Trophoblast cell (in vitro differentiated cells and primary cell): ENCODE measurements around the gene RBM38.
"Not testable (repeated sequence)": the region's sequence is repeated elsewhere in the genome, so short reads cannot be mapped to it uniquely, and the experiment has no call there.

Source experiments
- DNase-seq, 2 donors: peaks; one replicate each; pipeline ENCODE4 v3.0.0-alpha.2; 2016
- H2AFZ ChIP-seq: 2 replicates; pipeline ENCODE4 v1.6.1; 2013; ENCODE audit warnings: low read length, moderate library complexity, mild to moderate bottlenecking; ENCODE audit not compliant: insufficient read depth, poor library complexity
- H2AK5ac ChIP-seq: 2 replicates; pipeline ENCODE4 v1.6.1; 2013; ENCODE audit warnings: mild to moderate bottlenecking, low read length
- H2BK120ac ChIP-seq: 2 replicates; pipeline ENCODE4 v1.6.1; 2013; ENCODE audit warnings: low read length, mild to moderate bottlenecking, moderate library complexity; ENCODE audit not compliant: insufficient read depth, poor library complexity
- H2BK12ac ChIP-seq: 2 replicates; pipeline ENCODE4 v1.6.1; 2013; ENCODE audit warnings: mild to moderate bottlenecking, low read length, moderate library complexity
- H2BK5ac ChIP-seq: 2 replicates; pipeline ENCODE4 v1.6.1; 2013; ENCODE audit warnings: low read length, low read depth, moderate library complexity, mild to moderate bottlenecking; ENCODE audit not compliant: poor library complexity
- H3K14ac ChIP-seq: 2 replicates; pipeline ENCODE4 v1.6.1; 2013; ENCODE audit warnings: mild to moderate bottlenecking, low read length
- H3K18ac ChIP-seq: 2 replicates; pipeline ENCODE4 v1.6.1; 2013; ENCODE audit warnings: mild to moderate bottlenecking, low read length
- H3K23ac ChIP-seq: 2 replicates; pipeline ENCODE4 v1.6.1; 2013; ENCODE audit warnings: low read length
- H3K27ac ChIP-seq: 2 replicates; pipeline ENCODE4 v1.5.1; 2013; ENCODE audit warnings: low read depth, mild to moderate bottlenecking, inconsistent platforms, low read length, moderate library complexity
- H3K27me3 ChIP-seq: 2 replicates; pipeline ENCODE4 v1.6.1; 2013; ENCODE audit warnings: inconsistent platforms, mild to moderate bottlenecking, low read length, moderate library complexity; ENCODE audit not compliant: insufficient read depth
- H3K36me3 ChIP-seq, 2 experiments: 1 replicate in 1 of 2; 2 replicates in 1 of 2; pipeline ENCODE4 v1.6.1; 2013; ENCODE audit warnings: low read length in 2 of 2, mild to moderate bottlenecking in 2 of 2, moderate library complexity in 1 of 2; ENCODE audit not compliant: insufficient read depth in 2 of 2, control insufficient read depth in 1 of 2
- H3K4ac ChIP-seq: 2 replicates; pipeline ENCODE4 v1.6.1; 2013; ENCODE audit warnings: low read depth, mild to moderate bottlenecking, low read length, moderate library complexity
- H3K4me1 ChIP-seq, 2 experiments: 1 replicate in 1 of 2; 2 replicates in 1 of 2; pipeline ENCODE4 v1.6.1; 2013; ENCODE audit warnings: low read length in 2 of 2, mild to moderate bottlenecking in 2 of 2, moderate library complexity in 1 of 2; ENCODE audit not compliant: insufficient read depth in 2 of 2, control insufficient read depth in 1 of 2
- H3K4me2 ChIP-seq: 2 replicates; pipeline ENCODE4 v1.6.1; 2013; ENCODE audit warnings: inconsistent platforms, mild to moderate bottlenecking, low read length, moderate library complexity
- H3K4me3 ChIP-seq: 2 replicates; pipeline ENCODE4 v1.5.1; 2013; ENCODE audit warnings: mild to moderate bottlenecking, low read depth, low read length, inconsistent platforms
- H3K79me1 ChIP-seq: one replicate; pipeline ENCODE4 v1.6.1; 2013; ENCODE audit warnings: low read length
- H3K79me2 ChIP-seq: 2 replicates; pipeline ENCODE4 v1.6.1; 2013; ENCODE audit warnings: low read length, mild to moderate bottlenecking; ENCODE audit not compliant: control insufficient read depth, insufficient read depth, poor library complexity
- H3K9ac ChIP-seq: 2 replicates; pipeline ENCODE4 v1.6.1; 2013; ENCODE audit warnings: mild to moderate bottlenecking, low read length
- H3K9me3 ChIP-seq: 2 replicates; pipeline ENCODE4 v1.6.1; 2013; ENCODE audit warnings: low read depth, mild to moderate bottlenecking, control low read depth, inconsistent platforms, low read length; ENCODE audit not compliant: insufficient read depth
- H4K12ac ChIP-seq: 2 replicates; pipeline ENCODE4 v1.6.1; 2013; ENCODE audit warnings: low read depth, mild to moderate bottlenecking, low read length, moderate library complexity
- H4K8ac ChIP-seq: 2 replicates; pipeline ENCODE4 v1.6.1; 2013; ENCODE audit warnings: low read depth, mild to moderate bottlenecking, low read length, moderate library complexity
- H4K91ac ChIP-seq: one replicate; pipeline ENCODE4 v1.6.1; 2013; ENCODE audit warnings: low read depth, mild to moderate bottlenecking, low read length, moderate library complexity
- WGBS: extraction: QIAGEN DNeasy Blood & Tissue Kit; methylation state at CpG from one replicate; pipeline ENCODE4 v1.1.7; 2013; ENCODE audit warnings: missing lambda C conversion rate; ENCODE audit not compliant: insufficient read length, insufficient coverage; ENCODE audit errors: extremely low coverage; 5-methylcytosine and 5-hydroxymethylcytosine counted together

Gene RBM38

DNA sequence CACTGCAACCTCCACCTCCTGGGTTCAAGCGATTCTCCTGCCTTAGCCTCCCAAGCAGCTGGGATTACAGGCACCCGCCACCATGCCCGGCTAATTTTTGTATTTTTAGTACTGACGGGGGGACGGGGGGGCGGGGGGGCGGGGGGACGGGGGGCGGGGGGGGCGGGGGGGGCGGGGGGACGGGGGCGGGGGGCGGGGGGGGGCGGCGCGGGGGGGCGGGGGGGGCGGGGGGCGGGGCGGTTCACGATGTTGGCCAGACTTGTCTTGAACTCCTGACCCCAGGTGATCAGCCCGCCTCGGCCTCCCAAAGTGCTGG is 40.5 kb upstream of the RBM38 start:
- peaks cover 7 to 15% of the 10 kb centered on the region in 2 experiments for H3K36me3 ChIP-seq
- no CpG with 5 or more reads among the region's 24 CpGs for WGBS
- not testable (repeated sequence) for H3K4ac ChIP-seq, H3K27ac ChIP-seq, H2BK5ac ChIP-seq, H3K4me1 ChIP-seq, H2AK5ac ChIP-seq, H3K79me1 ChIP-seq, H3K23ac ChIP-seq, H3K27me3 ChIP-seq, H3K14ac ChIP-seq, DNase-seq, H3K9ac ChIP-seq, H2BK120ac ChIP-seq, H3K18ac ChIP-seq, H2BK12ac ChIP-seq, H2AFZ ChIP-seq, H3K9me3 ChIP-seq, H4K91ac ChIP-seq
- peak overlapping the region; percentile 9 for H4K12ac ChIP-seq
- peak overlapping the region; percentile 93 for H3K4me3 ChIP-seq
- peaks cover 11% of the 10 kb centered on the region for H3K79me2 ChIP-seq
- peak overlapping the region; percentile 100 for H4K8ac ChIP-seq
- peak overlapping the region; percentile 85 for H3K4me2 ChIP-seq

DNA sequence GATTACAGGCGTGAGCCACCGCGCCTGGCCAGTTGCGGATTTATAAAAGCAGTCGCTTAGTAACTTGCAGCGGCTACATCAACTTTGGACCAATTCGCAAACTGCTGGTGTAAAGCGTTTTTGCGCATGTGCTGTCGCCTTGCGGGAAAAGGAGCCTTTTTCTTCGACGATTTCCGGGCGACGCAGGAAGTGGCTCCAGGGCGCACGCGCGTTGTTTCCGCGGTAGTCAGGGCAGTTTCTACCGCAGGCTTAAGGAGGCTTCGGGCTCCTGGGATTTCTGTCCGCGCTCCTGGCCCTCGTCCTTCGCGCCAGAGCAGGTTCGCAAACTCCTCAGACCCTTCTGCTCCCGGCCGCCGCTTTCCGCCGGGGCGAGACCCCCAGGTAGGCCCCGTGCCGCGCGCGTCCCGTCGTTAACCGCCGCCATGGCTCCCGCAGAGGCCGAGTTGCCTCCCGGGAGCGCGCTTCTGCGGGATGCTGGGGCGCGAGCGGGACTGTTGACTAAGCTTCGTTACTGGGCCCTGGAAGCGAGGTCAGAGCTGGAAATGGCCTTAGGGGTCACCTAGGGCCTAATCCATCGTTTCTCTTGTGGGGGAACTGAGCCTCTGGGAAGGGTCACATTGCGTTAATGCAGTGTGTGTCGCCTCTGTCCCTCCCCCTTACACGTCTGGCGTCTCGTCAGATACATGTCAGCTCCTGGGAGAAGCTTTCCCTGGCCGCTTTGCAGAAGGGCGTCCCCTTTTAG is 40.0 kb upstream of the RBM38 start, which contains the start of gene RAE1:
RAE1 (plus strand) TSS at position 214 of the 742 bp plus-strand sequence. CDS start 2,784 bp downstream, outside the sequence.
- Histone ChIP-seq H4K91ac (peak within 1 kb of the TSS; percentile 97), H2AK5ac (peak within 1 kb of the TSS; percentile 93), H4K12ac (peak within 1 kb of the TSS; percentile 94), H3K18ac (peak within 1 kb of the TSS; percentile 100), H3K4me2 (peak within 1 kb of the TSS; percentile 85), H4K8ac (peak within 1 kb of the TSS; percentile 100), H3K27ac (peak within 1 kb of the TSS; percentile 43), H3K23ac (no peak within 1 kb of the TSS), H3K9ac (peak within 1 kb of the TSS; percentile 90), H2AFZ (peak within 1 kb of the TSS; percentile 99), H3K4ac (peak within 1 kb of the TSS; percentile 99), H3K27me3 (no peaks in the 10 kb centered on the region), H2BK5ac (peak within 1 kb of the TSS; percentile 82), H3K36me3 (peaks cover 7 to 16% of the 10 kb centered on the region in 2 experiments), H2BK120ac (peak within 1 kb of the TSS; percentile 99), H3K4me3 (peak within 1 kb of the TSS; percentile 93), H3K79me2 (peaks cover 11% of the 10 kb centered on the region), H3K79me1 (peaks cover 5% of the 10 kb centered on the region), H3K9me3 (no peaks in the 10 kb centered on the region), H2BK12ac (peak within 1 kb of the TSS; percentile 14), H3K14ac (peak within 1 kb of the TSS; percentile 97), H3K4me1 (peaks cover 2 to 6% of the 10 kb centered on the region in 2 experiments)
- peak; percentile 99 to 100 for DNase-seq
- no CpG with 5 or more reads among the region's 64 CpGs for WGBS

DNA sequence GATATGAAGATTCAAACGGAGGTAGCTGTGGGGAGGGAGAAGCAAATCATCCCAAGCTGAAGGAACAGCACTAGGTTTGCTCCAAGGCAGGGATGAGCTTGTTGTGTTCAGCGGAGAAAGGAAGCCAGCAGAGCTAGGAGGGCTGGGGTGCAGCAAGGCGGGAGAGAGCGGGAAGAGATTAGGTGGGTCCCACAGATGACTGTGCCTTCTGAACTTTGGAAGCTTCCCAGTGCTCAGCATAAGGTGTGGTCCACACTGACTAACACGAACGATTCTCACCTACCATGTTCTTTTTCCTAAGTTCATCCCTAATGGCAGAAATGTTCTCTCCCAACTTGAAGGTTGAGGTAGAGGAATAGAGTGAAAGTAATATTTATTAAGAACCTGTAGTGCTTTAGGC is 38.9 kb upstream of the RBM38 start:
- Histone ChIP-seq H3K4ac (peak overlapping the region; percentile 66), H4K91ac (no peak overlapping the region), H4K8ac (no peak overlapping the region), H3K27me3 (no peaks in the 10 kb centered on the region), H3K4me1 (peaks cover 2 to 6% of the 10 kb centered on the region in 2 experiments), H3K27ac (no peak overlapping the region), H2BK5ac (no peak overlapping the region), H3K23ac (no peak overlapping the region), H3K79me2 (peaks cover 11% of the 10 kb centered on the region), H2BK12ac (no peak overlapping the region), H3K79me1 (peaks cover 5% of the 10 kb centered on the region), H3K4me3 (no peak overlapping the region), H2AFZ (no peak overlapping the region), H3K4me2 (peak overlapping the region; percentile 33), H3K9me3 (no peaks in the 10 kb centered on the region), H2BK120ac (no peak overlapping the region), H2AK5ac (no peak overlapping the region), H3K9ac (no peak overlapping the region), H4K12ac (no peak overlapping the region), H3K36me3 (peaks cover 14 to 24% of the 10 kb centered on the region in 2 experiments), H3K18ac (no peak overlapping the region), H3K14ac (no peak overlapping the region)
- no peak for DNase-seq
- whole genome bisulfite sequencing, result no CpG with 5 or more reads among the region's 6 CpGs

- no CpG with 5 or more reads among the region's 9 CpGs for WGBS
- DNase-seq, result no peak
- H3K4ac ChIP-seq, result no peak overlapping the region
Measured at GRCh38 chr20:57353351-57353750, 37.8 kb upstream of the RBM38 start.

More at GRCh38 chr20:57353351-57353750, 37.8 kb upstream of the RBM38 start:
- H3K18ac ChIP-seq, result no peak overlapping the region
- H3K9me3 ChIP-seq, result no peaks in the 10 kb centered on the region
- H2BK5ac ChIP-seq, result no peak overlapping the region
- no peak overlapping the region for H3K23ac ChIP-seq
- no peak overlapping the region for H2BK120ac ChIP-seq
- H2BK12ac ChIP-seq, result no peak overlapping the region
- no peak overlapping the region for H2AK5ac ChIP-seq
- no peak overlapping the region for H3K27ac ChIP-seq
- no peaks in the 10 kb centered on the region for H3K27me3 ChIP-seq
- no peak overlapping the region for H3K9ac ChIP-seq
- H3K4me1 ChIP-seq, result peaks cover 2 to 6% of the 10 kb centered on the region in 2 experiments
- H4K8ac ChIP-seq, result no peak overlapping the region
- peaks cover 5% of the 10 kb centered on the region for H3K79me1 ChIP-seq
- H4K91ac ChIP-seq, result no peak overlapping the region
- no peak overlapping the region for H4K12ac ChIP-seq
- no peak overlapping the region for H3K4me2 ChIP-seq
- H3K36me3 ChIP-seq, result peaks cover 14 to 24% of the 10 kb centered on the region in 2 experiments
- H2AFZ ChIP-seq, result no peak overlapping the region
- H3K4me3 ChIP-seq, result no peak overlapping the region
- H3K79me2 ChIP-seq, result peaks cover 11% of the 10 kb centered on the region
- no peak overlapping the region for H3K14ac ChIP-seq
